ENCODE results near the gene NAP1L4. TPM values are rescaled to one million over a fixed set of nuclear protein-coding genes. Genes with fewer than 3 reads are reported as not detected.

NAP1L4 gene
- total RNA-seq, 1 donor from 2014 or later, result 184 TPM

DNA sequence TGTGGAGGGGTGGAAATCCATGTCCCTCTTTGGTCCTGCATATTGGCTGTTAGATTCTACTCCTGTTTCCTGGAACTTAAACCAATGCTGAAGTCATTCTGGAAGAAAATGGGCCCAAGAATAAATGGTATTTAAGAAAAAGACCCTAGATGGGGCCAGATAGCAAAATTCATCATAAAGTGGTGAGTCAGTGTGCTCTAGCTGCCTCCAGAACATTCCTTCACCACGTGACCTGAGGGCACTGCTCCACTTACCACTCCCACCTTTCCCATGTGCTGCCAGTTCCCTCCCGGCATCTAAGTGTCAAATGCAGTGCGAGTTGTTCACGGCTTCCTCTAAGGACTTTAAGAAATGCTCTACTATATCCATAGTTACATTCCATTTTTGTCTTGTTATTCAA lies 30.9 kb upstream of the NAP1L4 start:
- TF ChIP-seq, protein P1, sequence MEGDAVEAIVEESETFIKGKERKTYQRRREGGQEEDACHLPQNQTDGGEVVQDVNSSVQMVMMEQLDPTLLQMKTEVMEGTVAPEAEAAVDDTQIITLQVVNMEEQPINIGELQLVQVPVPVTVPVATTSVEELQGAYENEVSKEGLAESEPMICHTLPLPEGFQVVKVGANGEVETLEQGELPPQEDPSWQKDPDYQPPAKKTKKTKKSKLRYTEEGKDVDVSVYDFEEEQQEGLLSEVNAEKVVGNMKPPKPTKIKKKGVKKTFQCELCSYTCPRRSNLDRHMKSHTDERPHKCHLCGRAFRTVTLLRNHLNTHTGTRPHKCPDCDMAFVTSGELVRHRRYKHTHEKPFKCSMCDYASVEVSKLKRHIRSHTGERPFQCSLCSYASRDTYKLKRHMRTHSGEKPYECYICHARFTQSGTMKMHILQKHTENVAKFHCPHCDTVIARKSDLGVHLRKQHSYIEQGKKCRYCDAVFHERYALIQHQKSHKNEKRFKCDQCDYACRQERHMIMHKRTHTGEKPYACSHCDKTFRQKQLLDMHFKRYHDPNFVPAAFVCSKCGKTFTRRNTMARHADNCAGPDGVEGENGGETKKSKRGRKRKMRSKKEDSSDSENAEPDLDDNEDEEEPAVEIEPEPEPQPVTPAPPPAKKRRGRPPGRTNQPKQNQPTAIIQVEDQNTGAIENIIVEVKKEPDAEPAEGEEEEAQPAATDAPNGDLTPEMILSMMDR (IDR thresholded peaks at IDR 0.05; ENCODE audit: unreplicated experiment), result no peak
- H3K27ac Mint-ChIP-seq, result no peak overlapping the region
- peaks cover 18% of the 10 kb centered on the region for H3K36me3 Mint-ChIP-seq (ENCODE audit: insufficient read depth)

DNA sequence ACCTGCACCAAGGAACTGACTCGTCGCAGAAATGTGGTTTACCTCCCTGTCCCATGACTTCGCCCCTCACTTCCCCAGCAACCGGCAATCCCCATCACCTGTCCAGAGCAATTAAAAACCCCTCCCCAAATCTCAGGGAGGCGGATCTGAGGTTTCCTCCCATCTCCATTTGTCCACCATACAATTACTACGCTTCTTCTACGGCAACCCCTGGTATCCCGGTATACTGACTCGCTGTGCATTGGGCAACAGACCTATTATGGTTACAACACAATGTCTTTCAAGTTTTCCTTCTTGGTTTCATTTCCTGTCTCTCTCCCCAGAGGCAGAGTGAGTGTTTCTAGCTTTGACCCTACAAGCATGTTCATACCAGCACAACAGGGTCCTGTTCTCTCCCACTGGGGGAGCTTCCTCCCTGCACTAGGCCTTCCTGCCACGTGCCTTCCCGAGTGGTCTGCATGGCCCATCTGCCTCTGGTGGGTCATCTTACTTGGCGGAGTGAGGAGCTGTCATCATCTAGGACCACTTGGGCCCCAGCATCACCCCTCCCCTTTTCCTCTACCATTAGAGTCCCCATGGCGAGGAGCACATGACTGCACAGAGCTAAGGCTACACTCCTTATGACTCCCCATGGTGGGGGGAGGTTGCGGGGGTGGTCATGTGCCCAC lies 30.3 kb upstream of the NAP1L4 start:
- no peak for DNase-seq (ENCODE audit: low spot score, unreplicated experiment)
- Mint-ChIP-seq H3K4me3 (ENCODE audit: low read depth) (no peak overlapping the region), H3K4me1 (ENCODE audit: low read depth) (peaks cover 23% of the 10 kb centered on the region), H3K27me3 (no peaks in the 10 kb centered on the region), H3K36me3 (ENCODE audit: insufficient read depth) (peaks cover 21% of the 10 kb centered on the region), H3K27ac (peak overlapping the region; percentile 73), H3K9me3 (ENCODE audit: low read depth) (no peaks in the 10 kb centered on the region)
- TF ChIP-seq, protein P1 (IDR thresholded peaks at IDR 0.05; ENCODE audit: unreplicated experiment), result no peak

More for the DNA sequence above, 30.9 kb upstream of the NAP1L4 start:
- peaks cover 23% of the 10 kb centered on the region for H3K4me1 Mint-ChIP-seq (ENCODE audit: low read depth)
- H3K27me3 Mint-ChIP-seq, result no peaks in the 10 kb centered on the region
- no peak overlapping the region for H3K4me3 Mint-ChIP-seq (ENCODE audit: low read depth)
- DNase-seq (ENCODE audit: low spot score, unreplicated experiment), result no peak
- H3K9me3 Mint-ChIP-seq (ENCODE audit: low read depth), result no peaks in the 10 kb centered on the region

DNA sequence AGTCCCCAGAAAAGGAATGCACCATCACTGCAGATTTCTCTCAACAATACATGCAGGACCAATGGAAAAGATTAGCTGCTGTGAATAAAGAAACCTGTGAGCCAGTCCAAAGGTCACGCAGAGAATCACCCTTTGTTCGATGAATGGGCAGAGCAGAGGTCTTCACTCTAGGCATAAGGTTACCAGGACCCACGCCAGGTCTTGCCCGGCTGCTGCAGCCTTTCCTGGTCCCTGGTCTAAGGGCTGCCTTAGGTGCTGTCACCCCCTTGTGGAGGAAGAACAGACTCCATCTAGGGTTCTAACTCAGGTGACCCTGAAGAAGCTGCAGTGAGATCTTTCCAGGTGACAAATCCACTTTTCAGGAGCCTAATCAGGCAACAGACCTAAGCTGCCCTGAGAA lies 29.0 kb upstream of the NAP1L4 start:
- H3K4me1 Mint-ChIP-seq (ENCODE audit: low read depth), result peaks cover 23% of the 10 kb centered on the region
- H3K9me3 Mint-ChIP-seq (ENCODE audit: low read depth), result no peaks in the 10 kb centered on the region
- no peaks in the 10 kb centered on the region for H3K27me3 Mint-ChIP-seq
- H3K36me3 Mint-ChIP-seq (ENCODE audit: insufficient read depth), result peaks cover 23% of the 10 kb centered on the region
- DNase-seq (ENCODE audit: low spot score, unreplicated experiment), result peak; percentile 43
- TF ChIP-seq, protein P1 (IDR thresholded peaks at IDR 0.05; ENCODE audit: unreplicated experiment), result peak; percentile 73
- H3K27ac Mint-ChIP-seq, result peak overlapping the region; percentile 87
- no peak overlapping the region for H3K4me3 Mint-ChIP-seq (ENCODE audit: low read depth)

DNA sequence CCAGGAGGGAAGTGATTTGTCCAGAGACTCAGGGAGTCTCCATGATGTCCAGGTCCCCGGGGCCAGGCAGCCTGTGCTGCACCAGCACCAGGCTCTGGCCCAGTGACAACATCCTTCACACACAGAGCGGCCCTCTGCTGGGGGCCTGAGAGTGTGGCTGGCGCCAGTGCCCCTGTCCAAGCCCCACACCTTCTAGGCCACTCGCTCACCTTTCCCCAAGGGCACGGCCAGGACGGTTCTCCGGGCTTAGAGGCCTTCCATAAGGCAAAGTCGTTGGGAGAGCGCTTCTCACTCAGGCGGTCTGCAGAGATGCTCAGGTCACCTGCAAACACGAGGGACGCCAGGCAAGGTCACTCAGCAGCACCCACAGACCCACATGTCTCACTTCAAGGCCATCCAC lies 27.9 kb upstream of the NAP1L4 start:
- no peaks in the 10 kb centered on the region for H3K9me3 Mint-ChIP-seq (ENCODE audit: low read depth)
- no peak for DNase-seq (ENCODE audit: low spot score, unreplicated experiment)
- H3K27ac Mint-ChIP-seq, result peak overlapping the region; percentile 87
- H3K27me3 Mint-ChIP-seq, result no peaks in the 10 kb centered on the region
- H3K4me1 Mint-ChIP-seq (ENCODE audit: low read depth), result peaks cover 23% of the 10 kb centered on the region
- H3K4me3 Mint-ChIP-seq (ENCODE audit: low read depth), result no peak overlapping the region
- peaks cover 23% of the 10 kb centered on the region for H3K36me3 Mint-ChIP-seq (ENCODE audit: insufficient read depth)
- TF ChIP-seq, protein P1 (IDR thresholded peaks at IDR 0.05; ENCODE audit: unreplicated experiment), result no peak

DNA sequence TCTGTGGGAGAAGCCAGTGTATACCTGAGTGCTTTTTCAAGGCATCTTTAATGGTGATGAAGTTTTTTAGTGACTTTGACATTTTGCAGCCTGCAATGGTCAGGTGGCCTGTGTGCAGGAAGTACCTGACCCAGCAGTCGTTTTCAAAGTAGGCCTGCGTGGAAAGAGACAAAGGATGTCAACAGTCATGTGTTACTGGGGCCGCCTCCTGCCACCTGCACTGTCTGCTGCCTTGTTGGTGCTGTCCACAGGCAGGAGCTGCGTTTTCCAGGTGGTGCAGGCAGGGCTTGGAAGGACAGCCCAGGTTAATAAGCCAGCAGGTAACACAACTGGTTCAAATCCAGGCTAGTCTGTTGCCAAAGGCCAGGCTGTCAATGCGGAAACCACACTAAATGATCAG lies 26.5 kb upstream of the NAP1L4 start:
- Mint-ChIP-seq H3K9me3 (ENCODE audit: low read depth) (no peaks in the 10 kb centered on the region), H3K4me3 (ENCODE audit: low read depth) (no peak overlapping the region), H3K4me1 (ENCODE audit: low read depth) (peaks cover 23% of the 10 kb centered on the region), H3K27ac (no peak overlapping the region), H3K27me3 (no peaks in the 10 kb centered on the region), H3K36me3 (ENCODE audit: insufficient read depth) (peaks cover 22% of the 10 kb centered on the region)
- DNase-seq (ENCODE audit: low spot score, unreplicated experiment), result no peak
- TF ChIP-seq, protein P1 (IDR thresholded peaks at IDR 0.05; ENCODE audit: unreplicated experiment), result no peak

Measured in progenitor cell of endocrine pancreas (in vitro differentiated cells).